GM21528 (cell line): Measurements from ENCODE around the gene DMRTC1B.
"Not testable (repeated sequence)": the region's sequence is repeated elsewhere in the genome, so short reads cannot be mapped to it uniquely, and the experiment has no call there.

Source experiments
- ATAC-seq: cut with Tn5 transposase; IDR thresholded peaks from one replicate; pipeline ENCODE4 v1.9.1; 2021; ENCODE audit warnings: mild to moderate bottlenecking, moderate library complexity; ENCODE audit not compliant: unreplicated experiment, low FRiP score

Gene DMRTC1B

GRCh38 chrX:72776653-72777466 is at the start of gene DMRTC1B:
Gene DMRTC1B (plus strand): TSS chrX:72776890. CDS start chrX:72845136, 68,246 bp downstream.
- peak; percentile 70 for ATAC-seq

- ATAC-seq, result no peak
Measured at GRCh38 chrX:72727846-72728245, 48.8 kb upstream of the DMRTC1B start.

GRCh38 chrX:72733636-72734035 is 43.1 kb upstream of the DMRTC1B start:
- not testable (repeated sequence) for ATAC-seq

GRCh38 chrX:72735561-72735960 is 41.1 kb upstream of the DMRTC1B start:
- no peak for ATAC-seq

GRCh38 chrX:72745546-72745945 is 31.1 kb upstream of the DMRTC1B start:
- ATAC-seq, result not testable (repeated sequence)

- ATAC-seq, result not testable (repeated sequence)
Measured at GRCh38 chrX:72748545-72748944, 28.1 kb upstream of the DMRTC1B start.

- ATAC-seq, result not testable (repeated sequence)
Measured at GRCh38 chrX:72760454-72760853, 16.2 kb upstream of the DMRTC1B start.

- peak; percentile 63 for ATAC-seq
Measured at GRCh38 chrX:72777467-72777790, 739 bp downstream of the DMRTC1B start.

GRCh38 chrX:72778146-72778545 is 1.5 kb downstream of the DMRTC1B start:
- ATAC-seq, result not testable (repeated sequence)

GRCh38 chrX:72782560-72782959 is 5.9 kb downstream of the DMRTC1B start, which contains the start of gene FAM236B:
Gene FAM236B (minus strand): TSS chrX:72782660. CDS start chrX:72782560, 100 bp downstream.
- ATAC-seq, result not testable (repeated sequence)

- not testable (repeated sequence) for ATAC-seq
Measured at GRCh38 chrX:72783365-72783936, 6.8 kb downstream of the DMRTC1B start.

- not testable (repeated sequence) for ATAC-seq
Measured at GRCh38 chrX:72783964-72784363, 7.3 kb downstream of the DMRTC1B start.

- ATAC-seq, result not testable (repeated sequence)
Measured at GRCh38 chrX:72788142-72788541, 11.5 kb downstream of the DMRTC1B start.

- not testable (repeated sequence) for ATAC-seq
Measured at GRCh38 chrX:72790390-72790789, 13.7 kb downstream of the DMRTC1B start.

GRCh38 chrX:72808110-72808509 is 31.4 kb downstream of the DMRTC1B start, which contains the start of gene FAM236D:
Gene FAM236D (minus strand): TSS chrX:72808210. CDS start chrX:72808110, 100 bp downstream.
- not testable (repeated sequence) for ATAC-seq

GRCh38 chrX:72830701-72831100 is 54.0 kb downstream of the DMRTC1B start:
- ATAC-seq, result not testable (repeated sequence)

GRCh38 chrX:72837532-72837931 is 60.8 kb downstream of the DMRTC1B start:
- ATAC-seq, result not testable (repeated sequence)

GRCh38 chrX:72882898-72883297 is 106.2 kb downstream of the DMRTC1B start:
- ATAC-seq, result not testable (repeated sequence)

- not testable (repeated sequence) for ATAC-seq
Measured at GRCh38 chrX:72889740-72890139, 113.0 kb downstream of the DMRTC1B start.
